Liver (tissue), 9 donors: ENCODE data around the gene GSC. TPM values are rescaled to one million over a fixed set of nuclear protein-coding genes. Genes with fewer than 3 reads are reported as not detected.

ENCODE experiments used
- DNase-seq: peaks from one replicate; pipeline ENCODE4 v3.0.0-alpha.2; 2017; ENCODE audit warnings: low spot score
- H3K27ac ChIP-seq, 2 donors: one replicate each; pipeline ENCODE4 v1.7.0; 2013; ENCODE audit warnings: inconsistent platforms in 2 of 2, low read length in 2 of 2, control low read depth in 1 of 2, low read depth in 1 of 2, mild to moderate bottlenecking in 1 of 2
- H3K27me3 ChIP-seq, 4 donors: one replicate each; pipeline versions ENCODE4 v1.6.1 to v1.7.0; 2013; ENCODE audit warnings: low read length in 3 of 4, inconsistent platforms in 1 of 4, mild to moderate bottlenecking in 1 of 4, moderate library complexity in 1 of 4; ENCODE audit not compliant: control insufficient read depth in 4 of 4, insufficient read depth in 4 of 4
- H3K36me3 ChIP-seq, 4 donors: one replicate each; pipeline versions ENCODE4 v1.6.1 to v1.7.0; 2013; ENCODE audit warnings: low read length in 3 of 4, mild to moderate bottlenecking in 3 of 4, low read depth in 1 of 4, moderate library complexity in 1 of 4; ENCODE audit not compliant: control insufficient read depth in 4 of 4, insufficient read depth in 3 of 4
- H3K4me1 ChIP-seq, 4 donors: one replicate each; pipeline versions ENCODE4 v1.6.1 to v1.7.0; 2013; ENCODE audit warnings: low read length in 3 of 4, mild to moderate bottlenecking in 3 of 4, moderate library complexity in 1 of 4; ENCODE audit not compliant: control insufficient read depth in 4 of 4, insufficient read depth in 4 of 4
- H3K4me3 ChIP-seq, 3 donors: one replicate each; pipeline versions ENCODE4 v1.6.1 to v1.7.0; 2013; ENCODE audit warnings: low read length in 3 of 3, control low read depth in 1 of 3, low read depth in 1 of 3, mild to moderate bottlenecking in 1 of 3
- H3K9ac ChIP-seq, 2 donors: one replicate each; pipeline ENCODE4 v1.7.0; 2013; ENCODE audit warnings: low read length in 2 of 2, mild to moderate bottlenecking in 2 of 2, moderate library complexity in 2 of 2, control low read depth in 1 of 2, low read depth in 1 of 2
- H3K9me3 ChIP-seq, 4 donors: one replicate each; pipeline versions ENCODE4 v1.6.1 to v1.7.0; 2013; ENCODE audit warnings: low read length in 3 of 4; ENCODE audit not compliant: control insufficient read depth in 4 of 4
- FOXA1 ChIP-seq: IDR thresholded peaks from 2 replicates; pipeline ENCODE4 v1.6.1; 2016; ENCODE audit warnings: antibody characterized with exemption
- FOXA2 ChIP-seq: IDR thresholded peaks from 2 replicates; pipeline ENCODE4 v1.6.1; 2016; ENCODE audit warnings: antibody characterized with exemption
- GABPA ChIP-seq, 2 donors: IDR thresholded peaks in 1 of 2; conservative IDR thresholded peaks in 1 of 2; 2 replicates each; pipeline ENCODE4 v1.6.1; 2016; ENCODE audit warnings: antibody characterized with exemption in 2 of 2, mild to moderate bottlenecking in 1 of 2, moderate library complexity in 1 of 2
- HNF4G ChIP-seq: IDR thresholded peaks from 2 replicates; pipeline ENCODE4 v1.6.1; 2016; ENCODE audit warnings: antibody characterized with exemption
- JUND ChIP-seq, 2 donors: IDR thresholded peaks; 2 replicates each; pipeline ENCODE4 v1.6.1; 2016; ENCODE audit warnings: antibody characterized with exemption in 2 of 2
- MAX ChIP-seq: IDR thresholded peaks from 2 replicates; pipeline ENCODE4 v1.6.1; 2016; ENCODE audit warnings: antibody characterized with exemption
- NR2F2 ChIP-seq: IDR thresholded peaks from 2 replicates; pipeline ENCODE4 v1.6.1; 2016; ENCODE audit warnings: antibody characterized with exemption
- RAD21 ChIP-seq, 2 donors: IDR thresholded peaks; 2 replicates each; pipeline ENCODE4 v1.6.1; 2016; ENCODE audit warnings: antibody characterized with exemption in 2 of 2, mild to moderate bottlenecking in 2 of 2
- REST ChIP-seq: IDR thresholded peaks from 2 replicates; pipeline ENCODE4 v1.6.1; 2016; ENCODE audit warnings: antibody characterized with exemption, mild to moderate bottlenecking
- RXRA ChIP-seq, 2 donors: IDR thresholded peaks; 2 replicates each; pipeline ENCODE4 v1.6.1; 2017 to 2018; ENCODE audit warnings: antibody characterized with exemption in 2 of 2, mild to moderate bottlenecking in 1 of 2
- SP1 ChIP-seq: IDR thresholded peaks from 2 replicates; pipeline ENCODE4 v1.6.1; 2018; ENCODE audit warnings: antibody characterized with exemption, mild to moderate bottlenecking
- TAF1 ChIP-seq: conservative IDR thresholded peaks from 2 replicates; pipeline ENCODE4 v1.6.1; 2016; ENCODE audit warnings: antibody characterized with exemption, mild to moderate bottlenecking
- YY1 ChIP-seq: IDR thresholded peaks from 2 replicates; pipeline ENCODE4 v1.6.1; 2016; ENCODE audit warnings: antibody characterized with exemption, mild to moderate bottlenecking
- WGBS: extraction: QIAGEN DNeasy Blood & Tissue Kit; methylation state at CpG from one replicate; pipeline ENCODE4 v1.1.7; 2013; 5-methylcytosine and 5-hydroxymethylcytosine counted together
- polyA plus RNA-seq, 2 donors: library from polyadenylated mRNA; stranded (reverse) in 1 of 2; unstranded in 1 of 2; fragments of 200-250 nt in 1 of 2; fragments of >200 nt in 1 of 2; fragmentation: Nextera tagmentation in 1 of 2; extraction: Ambion mirVana in 1 of 2; gene quantifications; one replicate each; pipeline versions ENCODE4 v1.2.1 to v1.2.3, GENCODE V29; 2013 to 2015
- total RNA-seq, 2 donors: library from RNA; depleted of rRNA; stranded (reverse); fragments of >200 nt; gene quantifications; one replicate each; pipeline ENCODE4 v1.2.3, GENCODE V29; 2014
- TF ChIP-seq, protein P1 (sequence below): IDR thresholded peaks from 2 replicates; pipeline ENCODE4 v1.6.1; 2016; ENCODE audit warnings: antibody characterized with exemption
- TF ChIP-seq, protein P2 (sequence below): fragments of 150-350 bp; IDR thresholded peaks from 2 replicates; pipeline ENCODE4 v1.5.1; 2017; ENCODE audit warnings: improper control_type of control experiment, low read depth, low read length; ENCODE audit not compliant: missing input control
- donor health status: healthy.
- donor health status: healthy.
- donor health status: healthy.
- donor health status: healthy.
- donor health status: healthy.

Gene GSC
- total and polyA plus RNA-seq, 4 donors = not detected

DNA sequence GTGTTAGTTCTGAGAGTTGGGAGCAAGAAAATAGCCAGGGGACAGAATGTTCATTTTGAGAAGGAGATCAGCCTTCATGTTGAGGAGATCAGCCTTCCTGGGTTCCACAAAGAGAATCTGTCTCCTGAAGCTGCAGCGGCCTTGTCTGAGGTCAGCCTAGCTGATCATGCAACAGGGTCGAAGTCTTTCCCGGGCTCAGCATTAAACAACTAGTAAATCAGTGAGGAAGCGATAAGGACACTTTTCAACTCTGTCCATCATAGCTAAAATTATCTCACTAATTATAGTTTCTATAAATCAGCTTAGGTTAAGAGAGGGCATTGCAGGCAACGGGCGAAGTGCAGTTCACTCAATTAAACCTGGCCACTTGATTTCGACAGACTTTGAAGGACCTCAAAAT lies 7.5 kb downstream of the GSC start:
- Histone ChIP-seq H3K27me3 (peaks cover 2 to 15% (median 11%) of the 10 kb centered on the region in 4 donors), H3K9ac (no peak overlapping the region), H3K4me1 (no peaks in the 10 kb centered on the region), H3K36me3 (no peaks in the 10 kb centered on the region), H3K9me3 (no peaks in the 10 kb centered on the region), H3K4me3 (no peak overlapping the region), H3K27ac (no peak overlapping the region)
- WGBS = 61% methylated on average over 7 of the region's 7 CpGs
- TF ChIP-seq YY1 (no peak), SP1 (no peak), NR2F2 (no peak), FOXA2 (no peak), MAX (no peak), RXRA (IDR thresholded peaks at IDR 0.05) (no peak), GABPA (IDR thresholded peaks at IDR 0.05 in 1 of 2, conservative IDR thresholded peaks at IDR 0.05 in 1 of 2) (no peak), JUND (IDR thresholded peaks at IDR 0.05) (no peak), REST (no peak), RAD21 (IDR thresholded peaks at IDR 0.05) (no peak), HNF4G (no peak), FOXA1 (no peak)
- TF ChIP-seq, protein P1, sequence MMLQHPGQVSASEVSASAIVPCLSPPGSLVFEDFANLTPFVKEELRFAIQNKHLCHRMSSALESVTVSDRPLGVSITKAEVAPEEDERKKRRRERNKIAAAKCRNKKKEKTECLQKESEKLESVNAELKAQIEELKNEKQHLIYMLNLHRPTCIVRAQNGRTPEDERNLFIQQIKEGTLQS = no peak
- no peak for DNase-seq

DNA sequence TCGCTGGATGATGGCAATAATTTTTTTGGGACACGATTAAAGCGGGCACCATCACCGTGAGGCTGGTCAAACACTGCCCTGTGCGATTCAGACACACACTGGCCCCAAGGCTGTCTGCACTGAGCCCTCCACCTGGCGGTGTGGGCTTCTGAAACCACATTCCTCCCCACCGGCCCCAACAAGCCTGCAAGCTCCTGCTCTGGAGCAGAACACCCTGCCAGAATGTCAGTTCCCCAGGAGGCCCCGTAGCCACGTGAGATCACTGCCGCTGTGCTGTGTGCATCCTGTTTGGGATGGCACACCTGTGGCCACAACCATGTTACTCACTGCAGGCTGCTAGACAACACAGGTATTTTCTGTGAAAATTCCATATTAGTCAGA lies 7.9 kb downstream of the GSC start:
- peaks cover 2 to 13% (median 7%) of the 10 kb centered on the region in 4 donors for H3K27me3 ChIP-seq
- H3K4me1 ChIP-seq = no peaks in the 10 kb centered on the region
- H3K9me3 ChIP-seq = no peaks in the 10 kb centered on the region
- no peak overlapping the region for H3K27ac ChIP-seq
- no peak for DNase-seq
- no peak overlapping the region for H3K9ac ChIP-seq
- TF ChIP-seq RXRA (IDR thresholded peaks at IDR 0.05) (no peak), TAF1 (no peak), NR2F2 (no peak), FOXA1 (no peak), FOXA2 (no peak), MAX (no peak), YY1 (no peak), JUND (IDR thresholded peaks at IDR 0.05) (no peak), REST (no peak), SP1 (no peak), HNF4G (no peak)
- TF ChIP-seq, protein P2, sequence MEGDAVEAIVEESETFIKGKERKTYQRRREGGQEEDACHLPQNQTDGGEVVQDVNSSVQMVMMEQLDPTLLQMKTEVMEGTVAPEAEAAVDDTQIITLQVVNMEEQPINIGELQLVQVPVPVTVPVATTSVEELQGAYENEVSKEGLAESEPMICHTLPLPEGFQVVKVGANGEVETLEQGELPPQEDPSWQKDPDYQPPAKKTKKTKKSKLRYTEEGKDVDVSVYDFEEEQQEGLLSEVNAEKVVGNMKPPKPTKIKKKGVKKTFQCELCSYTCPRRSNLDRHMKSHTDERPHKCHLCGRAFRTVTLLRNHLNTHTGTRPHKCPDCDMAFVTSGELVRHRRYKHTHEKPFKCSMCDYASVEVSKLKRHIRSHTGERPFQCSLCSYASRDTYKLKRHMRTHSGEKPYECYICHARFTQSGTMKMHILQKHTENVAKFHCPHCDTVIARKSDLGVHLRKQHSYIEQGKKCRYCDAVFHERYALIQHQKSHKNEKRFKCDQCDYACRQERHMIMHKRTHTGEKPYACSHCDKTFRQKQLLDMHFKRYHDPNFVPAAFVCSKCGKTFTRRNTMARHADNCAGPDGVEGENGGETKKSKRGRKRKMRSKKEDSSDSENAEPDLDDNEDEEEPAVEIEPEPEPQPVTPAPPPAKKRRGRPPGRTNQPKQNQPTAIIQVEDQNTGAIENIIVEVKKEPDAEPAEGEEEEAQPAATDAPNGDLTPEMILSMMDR = no peak
- no peaks in the 10 kb centered on the region for H3K36me3 ChIP-seq
- 75% methylated on average over 10 of the region's 10 CpGs for WGBS
- no peak overlapping the region for H3K4me3 ChIP-seq
